NCI-H2107 treated with DMSO at 0.1 percent for 48 hours (cell line): Measurements from ENCODE around the gene ANKRD36.
"Not testable (repeated sequence)": the region's sequence is repeated elsewhere in the genome, so short reads cannot be mapped to it uniquely, and the experiment has no call there.

Experiments
- DNase-seq: peaks from one replicate; lab custom pipeline; 2025; ENCODE audit not compliant: unreplicated experiment; lab: John Stamatoyannopoulos, UW

The ANKRD36 gene

DNA sequence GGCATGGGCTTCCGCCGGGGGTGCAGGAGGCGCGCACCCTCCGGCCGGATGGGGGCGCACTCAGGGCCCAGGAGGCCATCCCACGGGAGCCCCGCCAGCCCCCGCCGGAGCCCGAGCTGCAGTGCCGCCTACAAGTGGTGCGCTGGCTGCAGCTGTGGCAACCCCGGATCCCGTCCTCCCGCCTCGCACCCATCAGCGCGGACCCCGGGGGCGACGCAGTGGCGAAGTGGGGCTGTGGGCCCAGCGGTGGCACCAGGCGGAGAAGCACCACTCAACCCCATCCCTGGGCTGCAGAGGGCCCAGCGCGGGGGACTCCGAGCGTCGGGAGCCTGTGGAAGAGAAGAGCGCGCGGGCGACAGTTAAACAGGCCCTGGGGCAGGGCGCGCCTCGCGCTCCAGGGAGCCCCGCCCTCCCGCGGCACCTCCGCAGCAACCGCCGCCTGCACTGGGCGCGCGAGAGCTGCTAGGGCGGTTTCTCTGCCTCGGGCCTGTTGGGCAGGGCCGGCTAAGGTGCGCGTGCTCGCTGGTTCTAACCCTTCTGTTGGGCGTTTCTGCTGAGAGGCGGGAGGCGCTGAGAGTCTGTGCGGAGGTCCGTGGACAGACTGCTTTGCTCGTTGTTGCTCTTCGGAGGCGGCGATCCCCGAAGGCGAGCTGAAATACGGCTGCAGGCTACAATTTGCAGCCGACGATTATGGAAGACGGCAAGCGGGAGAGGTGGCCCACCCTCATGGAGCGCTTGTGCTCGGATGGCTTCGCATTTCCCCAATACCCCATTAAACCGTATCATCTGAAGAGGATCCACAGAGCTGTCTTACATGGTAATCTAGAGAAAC is at the start of gene ANKRD36:
TSS of gene ANKRD36 (plus strand) at position 104 of the 832 bp plus-strand sequence. CDS start at position 691, 587 bp downstream.
- DNase-seq = not testable (repeated sequence)

DNA sequence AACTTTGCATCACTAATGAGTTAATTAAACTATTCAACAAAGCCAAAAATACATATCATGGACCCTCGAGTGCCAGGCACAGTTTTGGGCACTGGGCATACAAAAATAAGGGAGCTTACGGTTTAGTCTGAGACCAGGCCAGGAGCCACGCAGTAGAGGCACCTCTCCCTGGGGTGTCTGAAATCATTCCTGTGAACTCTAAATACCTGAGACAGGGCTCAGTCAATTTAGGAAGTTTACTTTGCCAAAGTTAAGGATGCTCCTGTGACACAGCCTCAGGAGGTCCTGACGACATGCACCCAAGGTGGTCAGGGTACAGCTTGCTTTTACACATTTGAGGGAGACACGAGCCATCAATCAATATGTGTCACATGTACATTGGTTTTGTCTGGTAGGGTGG is 46.9 kb upstream of the ANKRD36 start:
- DNase-seq = not testable (repeated sequence)

DNA sequence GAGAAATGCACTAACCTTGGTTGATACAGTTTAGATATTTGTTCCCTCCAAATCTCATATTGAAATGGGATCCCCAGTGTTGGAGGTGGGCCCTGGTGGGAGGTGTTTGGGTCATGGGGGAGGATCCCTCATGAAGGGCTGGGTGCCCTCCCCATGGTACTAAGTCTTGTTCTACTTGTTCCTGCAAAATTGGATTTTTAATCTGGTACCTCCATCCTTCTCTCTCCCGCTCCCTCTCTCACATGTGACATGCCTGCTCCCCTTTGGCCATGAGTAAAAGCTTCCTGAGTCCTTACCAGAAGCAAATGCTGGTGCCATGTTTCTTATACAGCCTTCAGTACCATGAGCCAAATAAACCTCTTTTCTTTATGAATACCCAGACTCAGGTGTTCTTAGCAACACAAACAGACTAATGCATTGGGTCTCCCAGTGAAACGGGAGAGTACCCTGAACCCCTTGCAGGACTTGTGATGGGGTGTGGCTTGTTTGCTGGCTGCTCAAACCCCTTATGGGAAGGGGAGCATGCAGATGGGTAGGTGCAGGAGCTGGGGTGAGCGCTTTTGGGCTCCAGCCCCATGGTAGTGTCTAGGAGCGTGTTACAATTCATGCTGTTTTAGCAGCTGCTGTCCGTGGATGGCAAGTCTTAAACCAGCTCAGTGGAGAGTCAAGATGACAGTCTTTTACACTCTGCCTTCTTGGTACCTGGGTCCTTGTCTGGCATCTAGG is 45.5 kb upstream of the ANKRD36 start:
- DNase-seq = no peak

- DNase-seq = no peak
These were observed 44.9 kb upstream of the ANKRD36 start for GRCh38 chr2:97068074-97068473.

DNA sequence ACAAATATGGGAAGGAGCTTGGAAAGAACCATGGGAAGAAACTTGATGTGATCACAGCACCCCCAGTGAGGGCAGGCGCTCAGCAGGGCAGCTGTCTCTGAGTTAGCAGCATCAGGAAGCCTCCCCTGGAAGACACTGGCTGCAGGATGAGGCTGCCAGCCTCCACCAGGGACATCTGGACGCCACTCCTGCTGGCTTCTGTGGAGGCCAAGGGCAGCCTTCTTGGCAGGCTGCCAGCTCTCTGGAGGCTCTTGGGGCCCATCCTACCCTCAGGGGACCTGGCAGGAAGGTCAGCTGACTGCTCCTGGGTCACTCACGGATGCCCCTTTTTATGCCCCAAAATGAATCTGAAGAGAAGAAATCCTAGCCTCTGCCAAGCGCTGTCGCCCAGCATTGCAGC is 44.2 kb upstream of the ANKRD36 start:
- not testable (repeated sequence) for DNase-seq

DNA sequence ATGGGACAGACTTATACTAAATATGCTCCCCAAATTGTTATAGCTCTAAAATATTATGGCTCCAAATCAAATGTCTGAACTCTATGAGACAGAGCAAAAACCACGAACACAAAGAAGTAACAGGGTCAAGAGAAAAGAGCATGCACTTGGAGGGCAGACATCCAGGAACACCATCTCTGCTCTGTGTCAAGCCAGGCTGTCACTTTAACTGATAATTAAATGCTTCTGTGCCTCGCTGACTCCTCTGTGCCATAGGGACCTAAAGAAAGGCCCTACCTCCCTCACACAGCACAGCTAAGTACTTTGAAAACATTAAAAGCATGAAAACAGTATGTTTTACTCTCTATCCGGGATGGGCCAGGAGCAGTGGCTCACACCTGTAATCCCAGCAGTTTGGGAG is 42.0 kb upstream of the ANKRD36 start:
- DNase-seq = not testable (repeated sequence)

GRCh38 chr2:97077213-97077612 is 35.7 kb upstream of the ANKRD36 start:
- DNase-seq = peak; percentile 21

DNA sequence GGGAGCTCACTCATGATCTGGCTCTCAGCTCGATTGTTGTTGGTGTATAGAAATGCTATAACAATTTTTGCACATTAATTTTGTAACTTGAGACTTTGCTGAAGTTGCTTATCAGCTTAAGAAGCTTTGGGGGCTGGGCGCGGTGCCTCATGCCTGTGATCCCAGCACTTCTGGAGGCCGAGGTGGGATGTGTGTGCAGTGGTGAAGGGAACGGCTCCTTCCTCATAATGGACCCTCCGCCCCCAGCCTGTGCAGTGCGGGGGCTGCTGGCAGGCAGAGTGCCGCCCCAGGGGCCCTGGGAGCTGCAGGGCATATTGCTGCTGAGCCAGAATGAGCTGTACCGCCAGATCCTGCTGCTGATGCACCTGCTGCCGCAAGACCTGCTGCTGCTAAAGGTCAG is 32.1 kb upstream of the ANKRD36 start:
- DNase-seq = not testable (repeated sequence)

DNA sequence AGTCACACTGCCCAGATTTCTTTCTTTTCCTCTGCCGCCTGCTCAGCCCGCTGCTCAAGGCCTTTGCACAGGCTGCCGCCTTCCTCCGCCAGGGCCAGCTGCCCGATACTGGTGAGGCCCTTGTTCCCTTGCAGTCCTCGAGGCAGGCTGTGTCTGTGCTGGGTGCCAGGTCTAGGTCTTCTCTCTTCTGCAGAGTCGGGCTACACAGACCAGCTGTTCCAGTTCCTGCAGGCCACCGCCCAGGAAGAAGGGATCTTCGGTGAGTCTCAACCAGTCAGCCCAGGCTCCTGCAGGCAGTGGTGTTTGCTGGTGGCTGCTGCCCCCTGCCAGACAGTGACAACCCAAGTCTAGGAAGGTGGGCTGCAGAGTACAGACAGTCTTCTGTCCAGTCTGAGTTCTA is 30.7 kb upstream of the ANKRD36 start:
- not testable (repeated sequence) for DNase-seq

- DNase-seq = not testable (repeated sequence)
These were observed 29.4 kb upstream of the ANKRD36 start for GRCh38 chr2:97083516-97083915.

GRCh38 chr2:97085093-97085492 is 27.9 kb upstream of the ANKRD36 start:
- DNase-seq = not testable (repeated sequence)

GRCh38 chr2:97088706-97089105 is 24.2 kb upstream of the ANKRD36 start:
- DNase-seq = not testable (repeated sequence)

GRCh38 chr2:97092946-97093345 is 20.0 kb upstream of the ANKRD36 start:
- not testable (repeated sequence) for DNase-seq

GRCh38 chr2:97093983-97094771 is 18.8 kb upstream of the ANKRD36 start:
- not testable (repeated sequence) for DNase-seq

DNA sequence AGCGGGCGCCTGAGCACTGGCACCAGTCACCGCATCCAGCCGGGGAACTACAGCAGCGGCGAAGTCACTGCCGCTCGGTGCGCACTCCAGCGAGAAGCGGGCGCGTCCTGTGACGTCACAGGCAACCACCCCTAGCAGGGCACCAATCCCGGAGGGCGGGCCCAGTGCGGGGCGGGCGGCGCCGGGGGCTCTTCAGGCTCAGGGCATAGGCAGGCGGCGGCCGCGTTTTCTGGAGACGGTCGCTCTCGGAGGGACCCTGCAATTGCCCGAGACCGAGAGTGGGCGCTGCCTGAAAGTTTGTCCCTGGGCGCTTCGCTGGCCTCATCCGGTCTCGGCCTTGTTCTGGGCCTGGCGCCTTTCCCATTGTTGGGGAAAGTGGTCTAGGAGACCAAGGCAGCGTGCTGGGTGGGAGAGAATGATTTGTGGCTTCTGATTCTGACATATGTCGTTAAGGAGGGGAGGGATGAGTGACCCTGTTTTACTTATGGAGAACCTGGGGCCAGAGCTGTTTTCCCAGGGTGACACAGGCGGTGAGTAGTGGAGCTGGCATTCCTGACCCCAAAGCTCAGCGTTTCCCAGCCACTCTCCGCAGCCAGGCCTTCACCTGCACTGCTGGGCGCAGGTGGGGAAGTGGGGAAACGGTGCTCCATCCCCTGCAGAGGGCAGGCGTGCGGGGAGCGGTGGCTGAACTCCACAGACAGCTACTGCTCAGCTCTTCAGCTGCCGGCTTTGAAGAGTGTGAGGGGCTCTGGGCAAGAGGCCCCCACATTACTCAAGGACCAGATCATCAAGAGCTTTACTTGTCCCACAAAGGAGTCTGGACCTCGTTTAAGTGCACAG is 18.0 kb upstream of the ANKRD36 start, which contains the start of gene FAHD2B:
TSS of gene FAHD2B (minus strand) at position 111 of the 840 bp plus-strand sequence. CDS start 3,176 bp downstream, outside the sequence.
- not testable (repeated sequence) for DNase-seq

DNA sequence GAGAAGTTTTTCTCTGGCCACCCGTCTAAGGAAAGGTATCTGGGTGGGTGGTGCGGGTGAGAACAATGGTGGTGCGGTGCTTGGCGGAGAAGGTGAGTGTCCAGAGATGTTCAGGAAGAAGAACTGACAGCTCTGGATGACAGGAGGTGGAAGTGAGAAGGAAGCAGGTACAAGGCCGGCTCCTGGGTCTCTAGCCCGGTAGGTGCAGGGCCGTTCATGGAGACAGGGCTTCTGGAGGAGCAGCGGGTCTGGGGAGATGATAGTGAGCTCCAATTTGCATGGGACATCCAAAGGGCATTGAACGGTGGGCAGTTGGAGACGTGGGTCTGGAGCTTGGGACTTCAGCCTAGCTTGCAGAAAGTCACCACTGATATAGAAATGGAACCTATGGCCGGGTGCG is 17.3 kb upstream of the ANKRD36 start:
- DNase-seq = no peak

GRCh38 chr2:97098786-97099372 is 14.1 kb upstream of the ANKRD36 start:
- DNase-seq = not testable (repeated sequence)

DNA sequence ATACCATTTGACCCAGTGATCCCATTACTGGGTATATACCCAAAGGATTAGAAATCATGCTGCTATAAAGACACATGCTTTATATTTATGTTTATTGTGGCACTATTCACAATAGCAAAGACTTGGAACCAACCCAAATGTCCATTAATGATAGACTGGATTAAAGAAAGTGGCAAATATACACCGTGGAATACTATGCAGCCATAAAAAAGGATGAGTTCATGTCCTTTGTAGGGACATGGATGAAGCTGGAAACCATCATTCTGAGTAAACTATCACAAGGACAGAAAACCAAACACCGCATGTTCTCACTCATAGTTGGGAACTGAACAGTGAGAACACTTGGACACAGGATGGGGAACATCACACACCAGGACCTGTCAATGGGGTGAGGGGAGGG is 6.1 kb upstream of the ANKRD36 start:
- DNase-seq = not testable (repeated sequence)

GRCh38 chr2:97111246-97111645 is 1.7 kb upstream of the ANKRD36 start:
- DNase-seq = not testable (repeated sequence)
